ENCODE data around the gene SH2D3C.

The SH2D3C gene

DNA sequence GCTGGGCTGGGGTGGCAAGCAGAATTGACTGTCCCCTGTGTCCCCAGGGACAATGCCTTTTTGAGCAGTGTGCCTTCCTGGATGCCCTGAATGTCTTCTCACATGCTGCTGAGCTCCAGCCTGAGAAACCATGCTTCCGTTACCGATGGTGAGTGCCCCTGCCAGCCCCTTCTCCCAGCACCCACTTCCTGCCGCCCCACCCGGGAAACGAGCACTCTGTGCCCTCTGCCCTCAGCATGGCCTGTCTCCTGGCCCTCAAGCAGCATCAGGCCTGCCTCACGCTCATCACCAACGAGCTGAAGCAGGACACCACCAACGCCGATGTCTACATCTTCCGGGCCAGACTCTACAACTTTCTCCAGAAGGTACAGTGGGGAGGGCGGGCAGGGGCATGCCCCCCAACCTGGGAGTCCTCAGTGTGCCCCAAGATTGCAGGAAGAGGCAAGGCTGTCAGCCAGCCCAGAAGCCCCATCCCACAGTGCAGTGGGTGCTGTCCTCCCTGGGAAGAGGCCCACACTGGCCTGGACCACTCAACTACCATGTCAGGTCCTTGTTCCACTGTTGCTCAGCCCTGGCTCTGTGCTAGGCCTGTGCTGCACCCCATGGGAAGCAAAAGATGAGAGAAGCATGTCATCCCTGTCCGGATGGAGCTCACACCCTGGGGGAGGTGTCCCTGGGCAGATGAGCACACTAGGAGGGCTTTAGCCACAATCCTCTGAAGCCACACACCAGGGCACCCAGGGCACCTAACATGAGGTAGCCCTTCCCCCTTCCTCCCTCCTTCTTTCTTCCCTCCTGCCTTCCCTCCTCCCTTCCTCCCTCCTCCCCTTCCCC lies 58.2 kb downstream of the SH2D3C start:
- no peak for DNase-seq (ENCODE audit: low read depth in 2 of 2)

DNA sequence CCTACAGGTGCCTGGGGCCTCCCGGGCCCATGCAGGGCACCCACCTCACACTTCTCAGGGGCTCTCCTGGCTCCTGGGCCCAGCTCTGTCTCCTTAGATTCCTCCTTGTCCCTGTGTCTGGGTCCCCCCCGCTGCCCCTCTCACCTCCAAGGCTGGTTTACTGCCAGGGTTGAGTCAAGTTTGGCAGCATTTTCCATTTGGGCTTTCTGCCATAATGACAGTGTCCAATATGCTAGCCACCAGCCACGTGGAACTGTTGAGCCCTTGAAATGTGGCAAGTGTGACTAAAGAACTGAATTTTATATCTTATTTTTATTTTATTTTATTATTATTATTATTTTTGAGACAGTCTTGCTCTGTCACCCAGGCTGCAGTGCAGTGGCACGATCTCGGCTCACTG lies 60.7 kb downstream of the SH2D3C start:
- no peak for DNase-seq (ENCODE audit: low read depth in 2 of 2)

DNA sequence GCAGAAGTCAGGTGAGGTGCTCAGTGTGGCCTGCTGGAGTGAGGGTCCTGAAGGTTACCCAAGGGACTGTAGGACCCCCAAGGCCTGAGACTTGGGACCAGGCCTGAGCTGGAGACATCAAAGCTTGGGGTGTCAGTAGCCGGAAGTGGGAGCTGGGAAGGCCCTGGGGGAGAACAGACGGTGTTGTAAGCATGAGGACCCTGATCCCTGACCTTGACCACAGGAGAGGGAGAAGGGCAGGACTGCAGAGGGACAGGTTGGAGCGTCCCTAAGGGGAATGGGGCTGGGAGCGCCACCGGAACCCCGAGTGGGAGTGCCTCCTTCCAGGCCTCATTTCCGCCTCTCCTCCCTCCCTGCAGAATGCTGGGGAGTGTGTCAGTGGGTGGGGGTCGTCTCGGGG lies 62.1 kb downstream of the SH2D3C start:
- DNase-seq (ENCODE audit: low read depth in 2 of 2): no peak

DNA sequence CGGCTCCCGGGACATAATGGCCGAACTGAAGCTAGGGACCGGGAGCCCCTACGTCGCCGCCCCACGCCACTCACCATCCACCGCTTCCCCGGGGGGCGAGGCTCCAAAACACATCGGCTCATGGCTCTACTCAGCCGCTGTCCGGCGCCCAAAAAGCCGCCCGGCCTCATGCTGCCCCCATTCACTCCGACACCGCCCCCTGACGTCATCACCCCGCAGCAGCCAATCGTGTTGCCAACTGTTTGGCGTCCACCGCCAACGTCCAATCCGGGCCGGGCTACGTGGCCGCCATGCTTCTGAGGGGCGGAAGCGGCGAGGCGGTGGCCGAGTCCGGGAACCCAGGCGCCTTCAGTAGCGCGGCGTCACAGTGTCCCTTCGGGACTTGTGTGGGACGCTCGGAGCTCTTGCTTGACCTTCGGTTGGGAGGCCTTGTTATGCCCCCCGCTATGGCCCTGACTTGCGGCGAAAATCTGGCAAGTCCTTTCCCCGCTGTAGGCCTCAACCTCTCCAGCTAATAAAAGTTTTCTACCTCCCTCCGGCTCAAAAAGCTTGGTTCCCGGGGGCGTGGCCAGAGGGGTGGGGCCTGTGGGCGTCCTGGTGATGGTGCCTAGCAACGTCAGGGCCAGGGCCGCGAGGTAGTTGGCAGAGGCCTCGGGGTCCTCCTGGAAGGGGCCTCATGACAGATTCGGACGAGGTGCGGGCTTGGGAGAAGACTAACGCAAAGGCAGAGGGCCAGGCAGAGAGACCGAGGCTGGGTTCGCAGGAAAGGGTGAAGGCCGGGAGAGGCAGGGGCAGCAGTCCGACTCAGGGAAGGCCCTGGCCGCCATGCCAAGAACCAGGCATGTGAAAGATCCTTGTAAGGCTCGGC lies 62.8 kb downstream of the SH2D3C start, which contains the start of the genes PTRH1 and TTC16:
PTRH1 (minus strand) TSS at position 194 of the 868 bp plus-strand sequence; CDS start at position 170, 24 bp downstream.
TTC16 (plus strand) TSS at position 610 of the 868 bp plus-strand sequence; CDS start at position 677, 67 bp downstream.
- peak; percentile 97 for DNase-seq (ENCODE audit: low read depth in 2 of 2)

DNA sequence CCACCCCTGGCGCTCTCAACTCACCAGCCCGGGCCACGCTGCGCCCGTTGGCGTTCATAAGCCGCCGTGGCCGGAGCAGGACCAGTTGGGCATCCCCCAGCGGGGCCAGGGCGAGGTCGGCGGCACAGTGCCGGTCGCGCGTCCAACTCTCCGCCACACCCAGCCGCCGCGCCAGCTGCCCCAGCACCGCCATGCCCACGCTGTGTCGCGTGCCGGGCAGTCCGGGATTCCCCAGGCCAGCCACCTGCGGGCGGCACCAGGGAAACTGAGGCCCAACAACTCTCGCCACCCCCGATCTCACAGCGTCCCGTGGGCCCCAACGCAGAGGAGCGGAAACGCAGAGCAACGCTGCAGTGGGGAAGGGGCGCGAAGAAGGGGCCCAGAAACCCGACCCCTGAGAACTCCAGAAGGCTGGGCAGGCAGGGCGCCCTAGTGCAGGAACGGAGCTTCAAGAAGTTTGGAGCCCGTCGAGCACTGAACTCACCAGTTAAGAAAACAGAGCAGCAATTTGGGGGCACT lies 63.5 kb downstream of the SH2D3C start:
- DNase-seq (ENCODE audit: low read depth in 2 of 2): no peak

DNA sequence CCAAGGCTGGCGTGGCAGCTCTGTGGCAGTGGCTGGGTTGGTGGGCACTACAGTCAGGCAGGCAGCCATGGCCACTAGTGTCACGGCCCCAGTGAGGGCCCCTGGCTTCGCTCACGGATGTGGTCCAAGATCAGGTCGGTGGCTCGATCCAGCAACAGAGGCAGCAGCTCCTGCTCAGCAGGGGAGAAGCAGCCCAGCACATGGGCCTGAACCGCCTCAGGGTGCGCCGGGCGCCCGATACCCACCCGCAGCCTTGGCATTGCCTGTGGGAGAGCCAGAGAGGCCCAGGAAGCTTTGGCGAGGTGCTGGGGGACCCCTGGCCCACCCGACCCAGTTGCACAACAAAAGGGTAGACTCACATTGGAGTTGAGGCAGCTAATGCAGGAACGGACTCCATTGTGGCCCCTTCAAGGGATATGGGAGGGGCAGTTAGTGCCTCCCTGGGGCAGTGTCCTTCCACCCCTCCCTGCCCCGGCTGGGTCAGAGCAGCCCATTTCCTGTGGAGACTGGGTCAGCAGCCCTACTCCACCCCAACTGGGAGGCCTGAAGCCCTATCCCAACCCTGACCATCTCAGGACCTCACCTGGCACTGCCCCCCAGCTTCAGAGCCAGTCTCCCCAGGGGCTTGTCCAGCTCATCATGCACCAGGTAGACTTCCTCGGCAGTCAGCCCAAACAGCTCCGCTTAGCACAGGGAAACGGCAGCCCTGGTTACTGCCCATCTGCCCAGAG lies 64.3 kb downstream of the SH2D3C start:
- DNase-seq (ENCODE audit: low read depth in 2 of 2): no peak

DNA sequence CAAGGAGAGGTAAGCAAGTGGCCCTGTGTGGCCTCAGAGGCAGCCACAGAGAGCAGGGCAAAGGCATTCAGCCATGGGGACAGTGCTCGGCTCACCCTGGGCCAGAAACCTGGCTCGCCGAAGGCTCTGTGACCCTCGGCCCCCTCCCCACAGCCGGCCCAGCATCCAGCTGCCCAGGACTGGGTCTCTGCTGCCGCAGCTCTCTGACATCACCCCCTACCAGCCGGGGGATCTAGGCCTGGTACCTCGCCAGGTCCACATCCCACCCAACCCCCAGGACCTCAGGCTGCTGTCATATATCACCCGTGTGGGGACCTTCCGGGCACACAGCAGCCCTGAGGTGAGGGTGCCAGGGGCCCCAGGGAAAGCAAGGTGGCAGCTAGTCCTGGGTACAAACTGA lies 65.6 kb downstream of the SH2D3C start:
- DNase-seq (ENCODE audit: low read depth in 2 of 2): no peak

DNA sequence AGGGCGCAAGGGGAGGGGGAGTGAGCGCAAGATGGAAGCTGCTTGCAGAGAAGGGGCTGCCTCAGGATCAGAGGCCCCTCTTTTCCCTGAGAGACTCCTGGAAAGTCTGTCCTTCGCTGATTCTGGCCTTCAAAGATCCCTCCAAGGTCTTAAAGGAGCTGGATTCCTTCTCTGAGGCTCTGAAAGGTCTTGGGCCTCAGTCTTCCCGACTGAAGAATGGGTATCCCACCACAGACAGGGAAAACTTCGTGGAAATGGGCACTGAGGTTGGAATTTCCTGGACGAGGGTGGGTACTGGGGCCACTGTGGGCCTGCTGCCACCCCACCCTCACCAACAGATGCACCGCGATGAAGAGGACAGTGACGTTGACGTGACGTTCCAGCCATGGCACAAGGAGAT lies 66.1 kb downstream of the SH2D3C start:
- DNase-seq (ENCODE audit: low read depth in 2 of 2): no peak

DNA sequence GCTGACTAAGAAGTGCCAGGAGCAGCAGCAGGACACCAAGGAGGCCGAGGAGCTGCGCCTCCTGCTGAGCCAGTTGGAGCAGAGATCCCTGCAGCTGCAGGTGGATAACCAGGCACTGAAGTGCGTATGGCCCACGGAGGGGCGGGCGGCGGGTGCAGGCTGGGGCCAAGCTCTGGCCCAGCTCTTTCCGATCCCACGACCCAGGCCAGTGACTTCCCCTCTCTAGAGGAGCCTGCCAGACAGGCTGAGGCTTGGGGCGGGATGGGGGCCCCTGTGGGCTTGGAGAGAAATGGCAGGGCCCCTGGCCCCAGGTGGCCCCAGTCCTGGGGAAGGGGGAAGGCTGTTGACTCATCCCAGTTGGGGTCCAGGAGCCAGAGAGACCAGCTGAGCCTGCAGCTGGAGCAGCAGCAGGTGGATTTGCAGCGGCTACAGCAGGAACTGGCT lies 66.6 kb downstream of the SH2D3C start:
- no peak for DNase-seq (ENCODE audit: low read depth in 2 of 2)

DNA sequence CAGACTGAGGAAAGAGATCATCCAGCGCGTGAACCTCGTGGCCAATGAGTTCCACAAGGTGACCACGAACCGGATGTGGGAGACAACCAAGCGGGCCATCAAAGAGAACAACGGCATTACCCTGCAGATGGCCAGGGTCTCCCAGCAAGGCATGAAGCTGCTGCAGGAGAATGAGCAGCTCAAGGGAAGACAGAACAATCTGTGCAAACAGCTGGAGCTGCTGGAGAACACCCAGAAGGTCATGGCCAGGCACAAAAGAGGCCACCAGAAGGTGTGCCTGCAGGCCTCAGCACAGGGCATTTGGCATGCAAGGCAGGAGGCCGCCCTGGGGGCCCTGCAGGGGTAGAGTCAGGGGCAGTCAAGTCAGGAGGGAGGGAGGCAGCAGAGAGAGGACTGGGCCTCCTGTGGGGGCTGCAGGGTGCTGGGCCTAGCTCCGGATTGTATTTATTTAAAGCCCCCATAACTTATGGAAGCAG lies 67.2 kb downstream of the SH2D3C start:
- no peak for DNase-seq (ENCODE audit: low read depth in 2 of 2)

DNA sequence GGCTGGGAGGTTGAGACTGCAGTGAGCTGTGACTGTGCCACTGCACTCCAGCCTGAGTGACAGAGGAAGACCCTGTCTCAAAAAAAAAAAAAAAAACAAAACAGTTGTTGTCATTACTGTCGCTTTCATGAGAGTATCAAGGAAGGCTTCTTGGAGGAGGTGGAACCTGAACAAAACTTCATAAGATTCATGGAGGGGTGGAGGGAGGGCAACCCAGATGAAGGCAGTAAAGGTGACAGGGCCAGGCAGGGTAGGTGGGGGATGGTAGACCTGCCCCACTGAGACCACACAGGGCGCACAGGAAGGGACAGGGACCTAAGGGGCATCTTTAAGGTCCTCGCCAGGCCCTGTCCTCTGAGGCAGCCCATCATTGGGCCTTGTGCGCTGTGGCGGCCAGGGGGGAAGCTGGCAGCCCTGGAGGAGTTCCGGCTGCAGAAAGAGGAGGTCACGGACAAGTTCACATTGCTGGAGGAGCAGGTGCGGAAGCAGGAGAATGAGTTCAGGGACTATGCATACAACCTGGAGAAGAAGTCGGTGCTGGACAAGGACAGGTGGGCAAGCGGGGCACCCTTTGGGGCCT lies 68.2 kb downstream of the SH2D3C start:
- no peak for DNase-seq (ENCODE audit: low read depth in 2 of 2)

DNA sequence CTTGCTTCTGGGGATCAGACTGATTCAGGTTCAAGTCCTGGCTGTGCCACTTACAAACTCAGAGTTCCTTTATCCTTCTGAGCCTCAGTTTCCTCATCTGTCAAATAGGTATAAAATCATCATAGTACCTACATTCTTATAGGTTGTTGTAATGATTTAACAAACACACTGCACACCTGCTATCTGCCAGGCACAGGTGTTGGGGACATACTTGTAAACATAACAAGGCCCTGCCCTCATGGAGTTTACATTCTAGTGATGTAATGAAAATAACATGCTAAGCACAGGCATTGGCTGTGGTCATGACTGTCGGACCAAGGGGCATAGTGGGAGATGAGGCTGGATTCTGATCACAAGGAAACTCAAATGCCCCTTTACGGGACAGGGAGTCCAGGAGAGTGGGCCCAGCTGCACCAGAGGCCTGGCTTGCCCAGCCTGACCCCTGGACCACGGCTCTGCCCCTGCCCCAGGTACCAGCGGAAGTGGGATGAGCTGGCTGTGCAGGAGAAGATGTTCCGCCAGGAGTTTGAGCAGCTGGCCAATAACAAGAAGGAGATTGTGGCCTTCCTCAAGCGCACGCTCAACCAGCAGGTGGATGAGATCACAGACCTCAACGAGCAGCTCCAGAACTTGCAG lies 69.4 kb downstream of the SH2D3C start:
- DNase-seq (ENCODE audit: low read depth in 2 of 2): no peak

DNA sequence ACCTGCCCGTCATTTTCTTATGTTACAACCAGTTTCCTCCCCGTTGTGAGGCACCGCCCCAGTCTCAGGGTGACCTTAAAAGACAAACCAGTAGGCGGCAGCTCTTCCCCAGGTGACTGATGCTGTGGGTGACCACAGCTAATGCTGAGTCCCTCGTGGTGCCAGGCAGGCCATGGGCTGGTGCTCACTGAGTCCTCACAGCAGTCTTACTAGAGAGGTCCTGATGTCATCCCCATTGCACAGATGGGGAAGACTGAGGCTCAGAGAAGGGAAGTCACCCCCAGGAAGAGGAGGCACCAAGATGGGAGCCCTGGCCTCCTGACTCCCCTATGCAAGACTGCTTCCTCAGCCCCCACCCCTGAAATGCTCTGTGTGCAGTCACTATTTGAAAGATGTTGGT lies 70.7 kb downstream of the SH2D3C start:
- peak in 1 of 2 donors; percentile 12 for DNase-seq (ENCODE audit: low read depth in 2 of 2)

DNA sequence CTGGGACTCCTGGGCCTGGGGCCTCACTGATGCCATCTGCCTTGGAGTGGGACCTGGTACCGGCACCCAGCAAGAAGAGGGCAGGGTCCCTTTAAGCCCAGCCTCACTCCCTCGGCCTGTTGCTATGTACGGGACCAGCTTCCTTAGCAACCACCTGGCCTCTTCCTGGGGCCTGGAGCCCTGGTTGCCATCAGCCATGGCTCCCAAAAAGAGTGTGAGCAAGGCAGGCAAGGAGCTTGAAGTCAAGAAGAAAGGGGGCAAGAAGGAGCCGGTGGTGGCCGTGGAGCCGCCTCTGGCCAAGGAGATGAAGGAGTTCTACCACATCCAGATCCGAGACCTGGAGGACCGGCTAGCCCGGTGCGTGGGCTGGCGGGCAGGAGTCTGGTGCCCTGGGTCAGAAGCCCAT lies 71.6 kb downstream of the SH2D3C start, which contains the start of gene CFAP157:
CFAP157 (plus strand) TSS at position 153 of the 406 bp plus-strand sequence; CDS start at position 197, 44 bp downstream.
- no peak for DNase-seq (ENCODE audit: low read depth in 2 of 2)

DNA sequence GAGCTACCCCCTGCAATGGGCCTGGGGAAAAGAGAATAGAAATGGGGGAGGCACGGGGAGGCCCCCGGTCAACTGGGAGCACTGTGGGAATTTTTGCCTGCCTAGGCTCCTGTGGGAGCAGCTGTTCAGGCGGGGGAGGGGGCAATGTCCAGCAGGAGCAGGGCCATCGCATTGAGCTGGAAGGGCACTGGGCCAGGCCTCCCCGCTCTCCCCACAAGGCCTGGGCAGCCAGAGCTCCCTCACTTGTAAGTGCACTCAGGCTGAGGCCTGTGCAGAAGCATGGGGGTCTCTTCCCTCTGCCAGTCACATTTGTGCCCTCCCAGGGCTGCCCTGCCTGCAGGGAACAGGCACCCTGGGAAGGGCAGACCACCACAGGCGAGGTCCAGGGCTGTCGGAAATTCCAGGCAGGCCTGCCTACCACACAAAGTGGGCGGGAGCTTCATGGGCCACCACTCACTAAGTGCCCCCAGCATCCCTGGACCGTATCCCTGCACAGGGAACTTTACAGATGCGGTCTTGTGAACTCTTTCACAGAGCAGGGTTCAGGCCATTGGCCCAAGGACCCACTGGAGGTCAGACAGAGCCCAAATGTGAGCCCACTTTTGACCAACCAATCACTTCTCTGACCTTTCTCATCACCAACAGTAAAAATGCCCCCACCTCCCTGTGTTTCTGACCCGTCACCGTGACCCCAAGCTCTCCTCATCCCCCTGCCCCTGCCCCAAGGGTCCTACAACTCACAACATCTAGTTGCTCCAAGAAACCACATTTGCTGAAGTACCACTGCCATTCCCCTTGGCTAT lies 72.7 kb downstream of the SH2D3C start:
- no peak for DNase-seq (ENCODE audit: low read depth in 2 of 2)

DNA sequence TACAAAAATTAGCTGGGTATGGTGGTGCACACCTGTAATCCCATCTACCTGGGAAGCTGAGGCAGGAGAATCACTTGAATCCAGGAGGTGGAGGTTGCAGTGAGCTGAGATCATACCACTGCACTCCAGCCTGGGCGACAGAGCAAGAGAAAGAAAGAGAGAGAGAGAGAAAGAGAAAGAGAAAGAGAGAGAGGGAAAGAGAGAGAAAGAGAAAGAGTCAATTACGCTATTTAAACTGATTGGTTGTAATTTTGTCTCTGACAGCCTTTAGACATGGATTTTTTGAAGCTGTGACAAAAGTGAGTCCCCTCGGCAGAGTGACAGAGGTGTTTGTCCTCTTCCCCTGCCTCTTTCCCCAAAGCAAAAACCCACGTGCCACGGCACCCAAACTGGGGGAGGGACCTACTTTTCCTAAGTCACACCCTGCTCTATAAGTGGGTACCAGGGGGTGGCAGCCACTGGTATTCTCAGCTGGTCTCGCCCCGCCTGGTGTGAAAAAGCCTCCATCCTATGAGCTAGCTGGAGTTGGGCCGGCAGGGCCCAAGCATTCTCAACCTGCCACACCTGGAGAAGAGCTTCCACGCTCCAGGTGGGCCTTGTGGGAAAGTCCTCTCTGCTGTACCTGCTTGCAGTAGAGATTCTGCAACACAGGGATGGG lies 75.0 kb downstream of the SH2D3C start:
- no peak for DNase-seq (ENCODE audit: low read depth in 2 of 2)

DNA sequence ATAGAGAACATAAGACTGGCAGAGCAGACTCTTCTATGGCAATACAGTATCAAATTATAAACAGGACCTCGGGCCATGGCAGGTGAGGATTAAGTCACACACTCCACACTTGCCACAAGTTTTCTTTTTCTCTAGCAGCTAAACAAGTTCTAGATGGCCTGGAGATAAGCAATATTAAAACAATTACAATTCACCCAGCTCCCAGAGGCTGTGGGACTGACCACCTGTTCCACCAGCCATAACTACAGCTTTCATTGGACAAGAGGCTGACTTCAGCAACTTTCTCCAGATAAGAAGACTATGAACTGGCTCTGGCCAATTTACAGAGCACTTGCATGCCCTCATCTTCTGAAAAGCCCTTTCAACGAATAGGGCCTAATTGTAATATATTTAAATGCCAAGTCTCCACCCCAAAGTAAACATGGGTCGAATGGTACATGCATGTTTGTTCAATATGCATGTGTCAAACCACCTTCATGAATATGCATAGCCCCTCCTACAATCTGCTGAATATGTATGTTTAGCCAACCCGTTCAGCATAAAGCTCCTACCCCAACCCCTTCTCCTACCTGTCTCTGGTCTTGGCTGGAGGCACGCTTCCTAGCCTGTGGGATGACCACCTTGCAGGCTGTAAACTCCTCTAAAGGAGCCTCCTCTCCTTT lies 77.7 kb downstream of the SH2D3C start:
- no peak for DNase-seq (ENCODE audit: low read depth in 2 of 2)

DNA sequence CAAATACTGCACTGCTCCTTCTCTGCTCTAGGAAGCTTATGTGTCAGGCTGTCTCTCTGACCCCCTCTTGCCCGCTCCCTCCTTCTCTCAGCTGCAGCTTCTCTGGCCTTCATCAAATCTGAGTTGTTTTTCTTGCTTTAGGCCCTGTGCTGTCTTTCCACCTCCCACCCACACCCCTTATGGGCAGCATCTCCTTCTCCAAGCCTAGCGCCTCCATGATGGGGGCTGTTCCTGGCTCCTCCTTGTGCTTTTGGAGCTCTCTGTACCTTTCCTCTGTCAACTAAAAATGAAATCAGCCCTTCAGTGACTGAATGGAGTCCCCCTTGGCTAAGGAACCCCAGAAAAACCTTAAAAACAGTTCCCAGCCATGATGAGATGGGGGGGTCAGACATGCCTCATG lies 78.3 kb downstream of the SH2D3C start:
- no peak for DNase-seq (ENCODE audit: low read depth in 2 of 2)

All from stimulated activated CD8-positive, alpha-beta memory T cell treated with anti-CD3 and anti-CD28 coated beads, Interleukin-2, amount 100 ng/mL, for 48 hours (primary cell).